Fibroblast of lung (primary cell): ENCODE results near the gene NPHP1. TPM values are rescaled to one million over a fixed set of nuclear protein-coding genes. Genes with fewer than 3 reads are reported as not detected.
"Not testable (repeated sequence)": the region's sequence is repeated elsewhere in the genome, so short reads cannot be mapped to it uniquely, and the experiment has no call there.

Experiments used
- DNase-seq, 2 donors: peaks; one replicate each; pipeline versions ENCODE4 v3.0.0 to v3.0.0-alpha.2; 2010; ENCODE audit warnings: low read depth in 2 of 2
- H2AFZ ChIP-seq: 2 replicates; pipeline ENCODE4 v1.5.1; 2012; ENCODE audit warnings: low read length, control low read depth, inconsistent platforms
- H3K27ac ChIP-seq: 2 replicates; pipeline ENCODE4 v1.5.1; 2011; ENCODE audit warnings: low read length, control low read depth; ENCODE audit not compliant: insufficient read depth
- H3K27me3 ChIP-seq: 2 replicates; pipeline ENCODE4 v1.5.1; 2011; ENCODE audit warnings: mild to moderate bottlenecking, low read length; ENCODE audit not compliant: control insufficient read depth, insufficient read depth
- H3K36me3 ChIP-seq: 2 replicates; pipeline ENCODE4 v1.5.1; 2011; ENCODE audit warnings: low read length; ENCODE audit not compliant: control insufficient read depth, insufficient read depth
- H3K4me1 ChIP-seq: 2 replicates; pipeline ENCODE4 v1.5.1; 2011; ENCODE audit warnings: low read length; ENCODE audit not compliant: control insufficient read depth, insufficient read depth; ENCODE audit errors: extremely low read depth
- H3K4me2 ChIP-seq: 2 replicates; pipeline ENCODE4 v1.5.1; 2011; ENCODE audit warnings: low read length, control low read depth; ENCODE audit not compliant: insufficient read depth; ENCODE audit errors: extremely low read depth
- H3K4me3 ChIP-seq, 4 experiments: fragments of 200-600 bp in 1 of 4; sonication (generic) in 1 of 4; replicated peaks in 1 of 4; 2 replicates each; pipeline ENCODE4 v1.5.1; 2011 to 2016; ENCODE audit warnings: low read length in 4 of 4, low read depth in 3 of 4, mild to moderate bottlenecking in 3 of 4, control low read depth in 2 of 4, inconsistent platforms in 1 of 4, mixed read lengths in 1 of 4; ENCODE audit not compliant: insufficient read depth in 1 of 4; ENCODE audit errors: control extremely low read depth in 1 of 4
- H3K79me2 ChIP-seq: 2 replicates; pipeline ENCODE4 v1.5.1; 2012; ENCODE audit warnings: mild to moderate bottlenecking, low read length, inconsistent platforms; ENCODE audit not compliant: control insufficient read depth, insufficient read depth
- H3K9ac ChIP-seq: 2 replicates; pipeline ENCODE4 v1.5.1; 2011; ENCODE audit warnings: mild to moderate bottlenecking, low read length, control low read depth; ENCODE audit not compliant: insufficient read depth
- H3K9me3 ChIP-seq: 2 replicates; pipeline ENCODE4 v1.5.1; 2012; ENCODE audit warnings: low read depth, low read length; ENCODE audit not compliant: control insufficient read depth, insufficient read depth
- H4K20me1 ChIP-seq: 2 replicates; pipeline ENCODE4 v1.5.1; 2011; ENCODE audit warnings: low read length; ENCODE audit not compliant: control insufficient read depth, insufficient read depth; ENCODE audit errors: extremely low read depth
- EZH2 ChIP-seq: IDR thresholded peaks from 2 replicates; pipeline ENCODE4 v1.5.1; 2012; ENCODE audit warnings: low read length, control low read depth, mild to moderate bottlenecking; ENCODE audit errors: missing control alignments
- polyA plus RNA-seq, 2 donors: library from polyadenylated mRNA; depleted of rRNA in 1 of 2; stranded (reverse) in 1 of 2; unstranded in 1 of 2; fragments of >200 nt; gene quantifications; 2 replicates each; pipeline ENCODE4 v1.2.1, GENCODE V29; 2011 to 2012; ENCODE audit warnings: missing spikeins in 1 of 2
- total RNA-seq: library from RNA; depleted of rRNA; stranded (reverse); fragments of >200 nt; gene quantifications from 2 replicates; pipeline ENCODE4 v1.2.1, GENCODE V29; 2014
- TF ChIP-seq, protein P1 (sequence below), 2 donors: IDR thresholded peaks in 1 of 2; conservative IDR thresholded peaks in 1 of 2; 1 replicate in 1 of 2; 2 replicates in 1 of 2; pipeline ENCODE4 v1.5.1; 2011 to 2012; ENCODE audit warnings: low read length in 2 of 2, control low read depth in 1 of 2, inconsistent platforms in 1 of 2, low read depth in 1 of 2, mild to moderate bottlenecking in 1 of 2

Gene NPHP1
- total and polyA plus RNA-seq, 2 donors (not counting 1 experiment from before 2014, with no cell fraction given): 5.0 to 5.1 TPM

DNA sequence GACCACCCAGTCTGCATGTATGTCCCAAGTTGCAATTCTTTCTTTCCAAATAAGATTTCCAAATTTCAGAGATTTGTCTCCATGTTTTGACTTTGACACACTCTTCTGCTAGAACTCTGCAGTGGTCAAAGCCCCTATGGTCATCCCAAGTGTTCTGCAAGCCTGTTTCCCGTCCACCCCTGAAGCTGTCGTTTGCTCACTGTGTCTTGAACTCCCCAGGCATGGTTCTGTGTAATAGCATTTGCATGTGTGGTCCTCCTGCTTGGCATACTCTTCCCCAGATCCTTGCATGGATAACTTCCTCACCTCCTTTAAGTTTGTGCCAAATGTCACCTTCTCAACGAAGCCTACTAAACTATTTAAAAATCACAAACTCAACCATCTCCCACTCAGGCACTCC is 11.4 kb upstream of the NPHP1 start:
- H3K27ac ChIP-seq: no peak overlapping the region
- no peak overlapping the region for H2AFZ ChIP-seq
- no peak overlapping the region for H3K4me3 ChIP-seq
- no peaks in the 10 kb centered on the region for H3K9me3 ChIP-seq
- TF ChIP-seq EZH2: no peak
- TF ChIP-seq, protein P1, sequence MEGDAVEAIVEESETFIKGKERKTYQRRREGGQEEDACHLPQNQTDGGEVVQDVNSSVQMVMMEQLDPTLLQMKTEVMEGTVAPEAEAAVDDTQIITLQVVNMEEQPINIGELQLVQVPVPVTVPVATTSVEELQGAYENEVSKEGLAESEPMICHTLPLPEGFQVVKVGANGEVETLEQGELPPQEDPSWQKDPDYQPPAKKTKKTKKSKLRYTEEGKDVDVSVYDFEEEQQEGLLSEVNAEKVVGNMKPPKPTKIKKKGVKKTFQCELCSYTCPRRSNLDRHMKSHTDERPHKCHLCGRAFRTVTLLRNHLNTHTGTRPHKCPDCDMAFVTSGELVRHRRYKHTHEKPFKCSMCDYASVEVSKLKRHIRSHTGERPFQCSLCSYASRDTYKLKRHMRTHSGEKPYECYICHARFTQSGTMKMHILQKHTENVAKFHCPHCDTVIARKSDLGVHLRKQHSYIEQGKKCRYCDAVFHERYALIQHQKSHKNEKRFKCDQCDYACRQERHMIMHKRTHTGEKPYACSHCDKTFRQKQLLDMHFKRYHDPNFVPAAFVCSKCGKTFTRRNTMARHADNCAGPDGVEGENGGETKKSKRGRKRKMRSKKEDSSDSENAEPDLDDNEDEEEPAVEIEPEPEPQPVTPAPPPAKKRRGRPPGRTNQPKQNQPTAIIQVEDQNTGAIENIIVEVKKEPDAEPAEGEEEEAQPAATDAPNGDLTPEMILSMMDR (conservative IDR thresholded peaks at IDR 0.05 in 1 of 2, IDR thresholded peaks at IDR 0.05 in 1 of 2; ENCODE audit: low read depth in 1 of 2, low read length in 2 of 2): no peak
- peaks cover 7% of the 10 kb centered on the region for H3K79me2 ChIP-seq
- no peaks in the 10 kb centered on the region for H3K36me3 ChIP-seq
- no peaks in the 10 kb centered on the region for H3K4me1 ChIP-seq
- H3K9ac ChIP-seq: no peak overlapping the region
- no peaks in the 10 kb centered on the region for H4K20me1 ChIP-seq
- H3K4me2 ChIP-seq: no peak overlapping the region
- no peak for DNase-seq
- H3K27me3 ChIP-seq: peaks cover 24% of the 10 kb centered on the region

DNA sequence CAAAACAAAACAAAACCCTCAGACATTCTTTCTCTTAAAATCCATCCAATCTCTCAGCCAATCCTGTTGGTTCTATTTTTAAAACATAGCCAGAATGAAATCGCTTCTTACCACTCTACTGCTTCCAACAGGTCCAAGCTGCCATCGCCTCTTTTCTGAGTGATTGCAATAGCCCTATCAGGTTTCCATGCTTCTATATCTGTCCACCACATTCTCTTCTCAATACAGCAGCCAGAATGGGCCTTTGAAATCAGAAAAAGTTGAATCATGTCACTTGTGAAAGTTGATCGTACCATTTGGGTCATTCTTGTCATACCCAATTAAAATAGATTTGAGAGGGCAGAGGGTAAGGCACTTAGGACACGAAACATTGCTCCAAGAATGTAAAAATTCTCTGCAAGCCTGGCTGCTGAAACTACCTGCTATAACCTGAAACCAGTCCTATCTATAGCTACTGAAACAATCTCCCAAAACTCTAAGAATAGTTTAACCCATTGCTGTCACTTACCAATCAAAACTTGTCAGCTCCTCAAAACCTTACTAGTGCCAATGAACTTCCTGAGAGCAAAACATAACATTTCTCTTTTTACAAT is 10.8 kb upstream of the NPHP1 start:
- DNase-seq: no peak
- Histone ChIP-seq H3K27ac (no peak overlapping the region), H4K20me1 (no peaks in the 10 kb centered on the region), H3K4me3 (no peak overlapping the region), H3K4me2 (no peak overlapping the region), H3K9me3 (no peaks in the 10 kb centered on the region), H2AFZ (no peak overlapping the region), H3K36me3 (no peaks in the 10 kb centered on the region), H3K9ac (no peak overlapping the region), H3K79me2 (peaks cover 7% of the 10 kb centered on the region), H3K4me1 (no peaks in the 10 kb centered on the region), H3K27me3 (peaks cover 24% of the 10 kb centered on the region)
- TF ChIP-seq, protein P1 (conservative IDR thresholded peaks at IDR 0.05 in 1 of 2, IDR thresholded peaks at IDR 0.05 in 1 of 2; ENCODE audit: low read depth in 1 of 2, low read length in 2 of 2): no peak
- no peak for TF ChIP-seq EZH2

DNA sequence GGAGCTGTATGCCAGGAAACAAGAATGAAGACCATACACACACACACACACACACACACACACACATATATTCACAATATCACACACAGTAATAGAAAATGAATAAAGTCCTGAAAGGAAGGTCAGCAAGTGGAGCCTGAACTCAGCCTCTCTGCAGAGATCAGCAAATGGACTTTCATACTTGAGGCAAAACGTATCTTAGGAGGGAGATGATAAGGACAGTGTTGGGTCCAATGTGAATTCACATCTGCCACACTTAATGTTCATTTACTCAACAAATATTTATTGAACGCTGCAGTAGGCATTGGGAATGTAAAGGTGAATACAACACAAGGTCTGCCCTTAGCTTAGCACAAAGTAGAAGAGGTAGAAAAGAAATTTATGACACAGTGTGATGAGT is 10.3 kb upstream of the NPHP1 start:
- Histone ChIP-seq H3K4me1 (no peaks in the 10 kb centered on the region), H4K20me1 (no peaks in the 10 kb centered on the region), H3K9ac (no peak overlapping the region), H3K4me2 (no peak overlapping the region), H3K4me3 (no peak overlapping the region), H3K36me3 (no peaks in the 10 kb centered on the region), H3K79me2 (peaks cover 7% of the 10 kb centered on the region), H3K27me3 (peaks cover 24% of the 10 kb centered on the region), H3K27ac (no peak overlapping the region), H2AFZ (no peak overlapping the region), H3K9me3 (no peaks in the 10 kb centered on the region)
- TF ChIP-seq EZH2: no peak
- TF ChIP-seq, protein P1 (conservative IDR thresholded peaks at IDR 0.05 in 1 of 2, IDR thresholded peaks at IDR 0.05 in 1 of 2; ENCODE audit: low read depth in 1 of 2, low read length in 2 of 2): no peak
- DNase-seq: no peak

DNA sequence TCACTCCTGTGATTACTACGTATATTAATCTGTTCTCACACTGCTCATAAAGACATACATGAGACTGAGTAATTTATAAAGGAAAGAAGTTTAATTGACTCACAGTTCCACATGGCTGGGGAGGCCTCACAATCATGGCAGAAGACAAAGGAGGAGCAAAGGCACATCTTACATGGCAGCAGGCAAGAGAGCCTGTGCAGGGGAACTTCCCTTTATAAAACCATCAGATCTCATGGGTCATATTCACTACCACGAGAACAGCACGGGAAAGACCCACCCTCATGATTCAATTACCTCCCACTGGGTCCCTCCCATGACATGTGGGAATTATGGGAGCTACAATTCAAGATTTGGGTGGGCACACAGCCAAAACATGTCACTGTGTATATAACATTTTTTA is 8.7 kb upstream of the NPHP1 start:
- not testable (repeated sequence) for H3K27ac ChIP-seq, H3K4me2 ChIP-seq, H3K4me3 ChIP-seq, H2AFZ ChIP-seq, H3K9me3 ChIP-seq, H3K9ac ChIP-seq, H4K20me1 ChIP-seq, H3K4me1 ChIP-seq, H3K36me3 ChIP-seq, DNase-seq, H3K79me2 ChIP-seq
- H3K27me3 ChIP-seq: peaks cover 24% of the 10 kb centered on the region
